Measurements from ENCODE around the gene SAP30BP.

The SAP30BP gene

DNA sequence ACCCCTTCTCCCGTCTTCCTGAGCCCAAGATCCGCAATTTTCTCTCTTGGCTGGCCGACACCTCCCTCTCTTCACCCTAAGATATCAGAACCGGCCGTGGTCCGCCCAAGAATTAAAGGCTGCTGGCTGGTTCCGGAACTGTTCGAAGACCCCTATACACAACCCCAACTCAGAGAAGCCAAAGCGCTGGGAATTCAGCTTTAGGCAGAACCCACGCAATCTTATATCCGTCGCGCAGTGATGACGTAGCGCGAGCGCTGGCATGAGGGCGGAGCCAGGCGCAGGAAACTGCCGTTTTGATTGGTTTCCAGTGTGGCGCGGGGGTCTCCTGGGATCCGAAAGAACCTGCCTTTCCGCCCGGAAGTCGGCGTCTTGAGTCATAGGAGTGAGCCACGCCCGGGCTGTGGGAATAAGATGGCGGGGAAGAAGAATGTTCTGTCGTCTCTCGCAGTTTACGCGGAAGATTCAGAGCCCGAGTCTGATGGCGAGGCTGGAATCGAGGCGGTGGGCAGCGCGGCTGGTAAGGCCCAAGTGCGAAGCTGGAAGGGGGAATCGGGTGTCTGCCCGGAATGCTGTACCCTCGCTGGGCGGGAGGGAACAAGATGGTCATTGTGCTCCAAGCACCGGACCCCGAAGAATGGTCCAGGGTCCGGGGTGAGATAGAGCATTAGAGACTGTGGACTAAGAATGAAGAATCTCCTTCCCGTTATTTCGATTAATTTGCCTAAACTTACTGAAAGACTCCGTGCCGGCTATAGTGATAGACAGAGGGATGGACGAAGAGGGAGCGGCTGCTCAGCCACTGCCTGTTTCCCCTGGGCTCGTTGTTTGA, at the start of gene SAP30BP, which contains the start of gene RECQL5:
TSS of gene SAP30BP (plus strand) at position 380 of the 832 bp plus-strand sequence. CDS start at position 415, 35 bp downstream.
TSS of gene RECQL5 (minus strand) at position 196 of the 832 bp plus-strand sequence. CDS start 597 bp downstream, outside the sequence.
- peak; percentile 96 for DNase-seq

DNA sequence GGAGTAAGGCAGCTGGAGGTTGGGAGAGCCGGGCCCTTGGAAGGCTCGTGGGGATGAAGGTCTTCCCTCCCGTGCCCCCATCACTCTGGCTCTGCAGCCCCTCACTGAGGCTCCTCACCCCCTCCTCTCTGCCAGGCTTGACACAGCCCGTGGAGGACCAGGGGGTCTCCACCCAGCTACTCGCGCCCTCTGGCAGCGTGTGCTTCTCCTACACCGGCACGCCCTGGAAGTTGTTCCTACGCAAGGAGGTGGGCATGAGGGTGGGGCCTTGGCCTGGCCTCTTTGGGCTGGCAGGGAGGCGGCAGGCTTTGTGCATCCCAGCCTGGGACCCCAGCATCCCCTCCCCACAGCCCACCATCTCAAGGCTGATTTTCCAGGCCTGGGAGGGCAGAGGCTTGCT, 49.5 kb upstream of the SAP30BP start:
- DNase-seq, result no peak

DNA sequence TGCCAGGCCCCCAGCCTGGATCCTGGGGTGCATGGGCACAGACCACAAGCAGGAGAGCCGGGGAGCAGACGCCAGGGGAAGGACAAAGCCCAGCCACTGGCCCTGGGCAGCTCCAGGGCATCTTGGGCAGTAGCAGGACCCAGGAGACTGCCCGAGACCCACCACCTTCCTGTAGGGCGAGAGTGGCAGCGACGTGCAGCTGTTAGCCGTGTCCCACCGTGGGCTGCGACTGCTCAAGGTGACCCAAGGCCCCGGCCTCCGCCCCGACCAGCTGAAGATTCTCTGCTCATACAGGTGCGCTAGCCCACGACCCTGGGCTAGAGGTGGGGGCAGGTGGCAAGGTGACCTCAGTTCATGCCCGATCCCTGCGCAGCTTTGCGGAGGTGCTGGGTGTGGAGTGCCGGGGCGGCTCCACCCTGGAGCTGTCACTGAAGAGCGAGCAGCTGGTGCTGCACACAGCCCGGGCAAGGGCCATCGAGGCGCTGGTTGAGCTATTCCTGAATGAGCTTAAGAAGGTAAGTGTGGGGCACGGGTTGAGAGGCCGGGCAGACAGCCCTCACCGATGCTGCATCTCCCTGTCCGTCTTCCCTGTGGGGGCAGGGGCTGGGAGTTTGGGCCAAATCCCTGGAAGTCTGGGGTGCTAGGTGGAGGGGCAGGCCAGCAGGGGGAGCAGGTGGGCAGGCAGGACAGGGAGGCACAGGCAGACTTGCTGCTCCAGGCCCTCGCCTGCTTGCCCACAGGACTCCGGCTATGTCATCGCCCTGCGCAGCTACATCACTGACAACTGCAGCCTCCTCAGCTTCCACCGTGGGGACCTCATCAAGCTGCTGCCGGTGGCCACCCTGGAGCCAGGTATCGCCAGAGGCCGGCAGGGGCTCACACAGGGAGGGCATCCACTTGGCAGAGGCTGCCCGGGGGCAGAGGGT, 47.4 kb upstream of the SAP30BP start:
- no peak for DNase-seq

DNA sequence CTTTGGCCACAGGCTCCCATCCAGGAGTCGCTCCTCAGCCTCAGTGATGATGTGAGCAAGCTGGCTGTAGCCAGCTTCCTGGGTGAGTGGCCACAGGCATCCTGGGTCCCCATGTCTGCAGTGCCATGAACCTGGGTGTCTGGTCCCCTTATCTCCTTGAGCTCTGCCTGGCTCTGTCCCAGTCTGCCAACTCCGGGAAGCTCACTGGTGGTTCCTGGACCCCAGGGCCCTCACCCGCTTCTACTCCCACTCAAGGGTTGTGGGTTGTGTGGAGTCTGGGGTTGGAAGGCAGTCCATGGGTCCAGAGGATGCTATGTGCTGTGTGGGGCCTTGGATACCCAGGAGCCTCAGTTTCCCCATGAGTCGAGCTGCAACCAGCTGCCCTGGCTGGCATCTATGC, 45.6 kb upstream of the SAP30BP start:
- no peak for DNase-seq

DNA sequence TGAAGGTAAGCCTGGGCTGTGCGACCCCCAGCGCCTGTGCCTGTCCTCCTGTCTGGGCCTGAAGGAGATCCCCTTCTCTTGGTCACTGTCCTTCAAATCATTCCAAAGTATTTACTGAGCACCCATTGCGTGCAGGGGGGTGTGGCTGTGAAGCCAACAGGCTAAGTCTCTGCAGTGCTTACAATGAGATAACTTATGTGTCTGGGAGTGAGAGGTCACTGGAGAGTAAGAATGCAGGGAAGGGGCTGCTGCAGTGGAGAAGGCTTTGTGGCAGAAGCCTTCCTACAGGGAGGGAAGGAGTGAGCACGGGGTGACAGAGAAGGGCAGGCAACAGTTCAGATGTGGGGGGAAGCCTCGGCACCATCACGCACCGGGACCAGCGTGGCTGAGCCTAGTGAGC, 45.1 kb upstream of the SAP30BP start:
- DNase-seq, result no peak

DNA sequence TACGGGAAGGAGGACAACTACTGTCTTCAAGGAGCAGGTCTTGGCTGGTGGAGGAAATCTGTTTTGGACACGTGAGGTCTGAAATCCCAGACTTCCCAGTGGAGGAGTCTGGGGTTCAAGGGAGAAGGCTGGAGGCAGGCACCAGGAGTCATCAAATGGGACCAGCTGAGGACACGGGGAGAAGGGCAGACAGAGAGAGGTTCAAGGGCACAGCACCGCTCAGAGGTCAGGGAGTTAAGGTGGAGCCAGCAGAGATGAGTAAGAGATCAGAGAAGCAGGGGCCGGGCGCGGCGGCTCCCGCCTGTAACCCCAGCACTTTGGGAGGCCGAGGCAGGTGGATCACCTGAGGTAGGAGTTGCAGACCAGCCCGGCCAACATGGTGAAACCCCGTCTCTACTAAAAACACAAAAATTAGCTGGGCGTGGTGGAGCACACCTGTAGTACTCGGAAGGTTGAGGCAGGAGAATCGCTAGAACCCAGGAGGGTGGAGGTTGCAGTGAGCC, 44.3 kb upstream of the SAP30BP start:
- no peak for DNase-seq

DNA sequence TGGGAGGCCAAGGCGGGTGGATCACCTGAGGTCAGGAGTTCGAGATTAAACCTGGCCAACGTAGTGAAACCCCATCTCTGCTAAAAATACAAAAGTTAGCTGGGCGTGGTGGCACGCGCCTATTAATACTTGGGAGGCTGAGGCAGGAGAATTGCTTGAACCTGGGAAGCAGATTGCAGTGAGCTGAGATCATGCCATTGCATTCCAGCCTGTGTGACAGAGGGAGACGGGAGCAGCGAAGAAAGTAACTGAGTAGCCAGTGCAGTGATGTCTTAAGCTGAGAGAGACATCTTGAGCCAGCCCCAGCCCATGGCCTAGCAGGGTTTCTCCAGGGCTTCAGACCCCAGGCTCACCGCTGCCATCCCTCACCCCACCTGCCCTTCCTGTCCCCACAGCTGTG, 43.8 kb upstream of the SAP30BP start:
- no peak for DNase-seq

DNA sequence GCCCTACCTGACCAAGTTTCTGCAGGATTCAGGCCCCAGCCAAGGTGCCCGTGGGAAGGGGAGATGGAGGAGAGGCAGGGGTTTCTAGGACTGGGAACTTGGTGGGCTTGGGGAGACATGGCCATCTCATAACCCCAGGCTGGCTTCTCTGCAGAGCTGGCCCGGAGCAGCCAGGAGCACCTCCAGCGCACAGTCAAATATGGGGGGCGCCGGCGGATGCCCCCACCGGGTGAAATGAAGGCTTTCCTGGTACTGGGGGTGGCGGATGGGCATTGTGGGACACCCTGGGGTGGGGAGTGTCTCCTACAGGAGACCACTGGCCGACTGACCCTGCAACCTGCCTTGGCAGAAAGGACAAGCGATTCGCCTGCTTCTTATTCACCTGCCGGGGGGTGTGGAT, 43.1 kb upstream of the SAP30BP start:
- no peak for DNase-seq

DNA sequence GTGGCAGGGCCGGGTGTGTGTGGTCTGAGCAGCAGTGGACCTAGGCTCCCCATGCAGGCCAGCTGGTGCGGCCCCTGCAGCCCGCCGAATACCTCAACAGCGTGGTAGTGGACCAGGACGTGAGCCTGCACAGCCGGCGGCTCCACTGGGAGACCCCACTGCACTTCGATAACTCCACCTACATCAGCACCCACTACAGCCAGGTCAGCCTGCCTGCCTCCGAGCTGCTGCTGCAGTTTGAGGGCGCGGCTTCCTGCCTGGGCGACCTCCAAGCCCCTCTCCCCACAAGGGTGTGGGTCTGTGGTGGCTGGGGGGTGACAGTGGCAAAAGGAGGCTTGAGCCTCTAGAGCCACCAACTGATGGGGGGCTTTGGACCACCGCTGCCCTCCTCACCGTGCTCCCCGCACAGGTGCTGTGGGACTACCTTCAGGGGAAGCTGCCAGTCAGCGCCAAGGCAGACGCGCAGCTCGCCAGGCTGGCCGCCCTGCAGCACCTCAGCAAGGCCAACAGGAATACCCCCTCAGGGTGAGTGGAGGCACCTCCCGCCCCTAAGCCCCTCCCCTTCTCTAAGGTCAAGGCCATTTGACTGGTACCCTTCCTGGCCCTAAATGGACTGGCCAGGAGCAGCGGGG, 42.3 kb upstream of the SAP30BP start:
- DNase-seq, result no peak

DNA sequence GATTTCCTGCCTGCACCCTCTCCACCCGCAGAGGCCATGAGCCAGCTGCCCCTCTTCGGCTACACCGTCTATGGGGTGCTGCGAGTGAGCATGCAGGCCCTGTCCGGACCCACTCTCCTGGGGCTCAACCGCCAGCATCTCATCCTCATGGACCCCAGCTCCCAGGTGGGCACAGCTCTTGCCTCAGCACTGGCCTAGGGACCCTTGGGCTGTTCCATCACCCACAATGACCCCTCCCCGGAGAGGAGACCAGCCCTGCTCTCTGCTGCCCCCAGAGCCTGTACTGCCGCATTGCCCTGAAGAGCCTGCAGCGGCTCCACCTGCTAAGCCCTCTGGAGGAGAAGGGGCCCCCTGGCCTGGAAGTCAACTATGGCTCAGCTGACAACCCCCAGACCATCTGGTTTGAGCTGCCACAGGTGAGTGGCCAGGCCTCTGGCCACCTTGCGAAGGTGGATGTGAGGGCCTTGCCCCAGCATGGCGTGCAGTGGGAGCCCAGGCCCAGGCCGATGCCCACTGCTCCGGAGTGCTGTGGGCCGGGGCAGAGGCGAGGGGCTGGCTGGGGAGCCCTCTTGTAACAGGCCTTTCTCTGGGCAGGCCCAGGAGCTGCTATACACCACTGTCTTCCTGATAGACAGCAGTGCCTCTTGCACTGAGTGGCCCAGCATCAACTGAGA, 41.2 kb upstream of the SAP30BP start:
- DNase-seq, result no peak

DNA sequence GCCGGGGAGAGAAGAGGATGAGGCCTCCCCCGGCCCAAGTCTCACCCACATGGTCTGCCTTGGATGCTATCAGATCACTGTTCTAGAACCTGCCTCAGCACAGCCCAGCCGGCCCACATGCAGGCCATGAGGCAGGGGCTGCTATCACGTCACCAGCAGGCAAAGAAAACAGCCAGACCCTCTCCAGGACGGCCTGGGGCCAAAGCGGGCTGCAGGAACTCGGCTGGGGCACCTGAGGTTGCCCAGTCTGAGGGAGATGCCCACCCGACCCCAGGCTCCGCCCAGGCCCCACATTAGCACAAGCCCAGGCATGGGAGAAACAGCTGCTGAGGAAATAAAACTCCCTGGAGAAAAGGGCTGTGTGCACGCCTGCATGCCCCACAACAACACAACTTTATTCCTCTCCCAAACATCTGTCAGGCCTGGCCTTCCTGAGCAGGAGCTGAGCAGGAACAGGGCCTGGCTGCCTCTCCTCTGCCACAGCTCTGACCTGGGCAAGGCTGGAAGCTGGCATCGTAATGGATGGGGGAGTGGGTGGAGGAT, 40.6 kb upstream of the SAP30BP start:
- DNase-seq, result no peak

DNA sequence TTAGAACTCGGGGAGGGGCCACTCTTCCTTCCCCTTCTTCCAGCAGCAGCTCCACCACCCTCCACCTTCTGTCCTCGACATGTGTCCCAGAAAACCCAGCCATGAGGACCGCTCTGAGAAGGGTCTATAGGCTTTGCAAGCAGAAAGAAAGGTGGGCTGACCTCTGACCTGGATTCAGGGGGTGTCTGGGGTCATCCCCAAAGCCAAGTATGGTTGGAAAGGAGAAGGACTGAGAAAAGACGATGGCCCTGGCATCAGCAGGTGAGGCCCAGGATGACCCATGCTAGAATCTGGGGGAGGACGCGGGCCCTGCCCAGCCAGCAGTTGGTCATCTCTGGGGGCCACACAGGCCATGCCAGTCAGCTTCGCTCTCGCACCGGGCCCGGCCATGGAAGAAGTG, 40.0 kb upstream of the SAP30BP start:
- no peak for DNase-seq

DNA sequence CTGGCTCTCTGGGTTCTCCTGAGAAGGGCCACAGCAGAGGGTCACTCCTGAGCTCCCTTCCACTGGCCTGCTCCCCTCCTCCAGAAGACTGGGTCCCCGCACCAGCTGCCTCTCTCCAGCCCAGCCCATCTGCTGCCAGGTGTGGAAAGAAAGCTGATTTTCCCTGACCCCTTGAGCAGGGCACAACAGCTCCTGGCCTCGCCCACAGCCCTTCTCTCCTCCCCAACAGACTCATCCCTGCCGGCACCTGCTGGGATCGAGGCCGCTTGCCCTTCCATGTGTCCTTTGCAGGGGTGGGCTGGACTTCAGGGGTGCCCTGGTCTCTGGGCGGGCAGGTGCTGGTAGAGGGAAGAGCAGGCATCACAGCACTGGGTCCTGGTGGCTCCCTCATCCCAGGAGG, 38.7 kb upstream of the SAP30BP start:
- no peak for DNase-seq

DNA sequence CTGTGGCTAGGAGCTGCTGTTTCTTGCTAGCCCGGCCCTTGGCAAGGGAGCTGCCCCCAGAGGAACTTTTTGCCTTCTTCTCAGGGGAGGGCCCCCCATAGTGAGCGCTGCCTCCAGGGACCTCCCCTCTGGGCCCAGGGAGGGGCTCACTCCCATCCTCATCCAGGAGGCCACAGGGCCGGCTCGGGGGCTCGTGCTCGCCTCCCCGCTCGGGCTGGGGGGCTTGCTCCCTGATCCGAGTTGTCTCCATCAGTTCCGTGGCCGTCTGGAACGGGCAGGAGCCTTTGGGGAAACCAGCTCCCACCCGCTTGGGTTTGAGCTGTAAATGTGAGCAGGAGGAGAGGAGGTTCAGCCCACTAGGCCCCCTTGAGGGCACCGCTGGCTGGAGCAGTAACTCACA, 38.0 kb upstream of the SAP30BP start:
- DNase-seq, result no peak

DNA sequence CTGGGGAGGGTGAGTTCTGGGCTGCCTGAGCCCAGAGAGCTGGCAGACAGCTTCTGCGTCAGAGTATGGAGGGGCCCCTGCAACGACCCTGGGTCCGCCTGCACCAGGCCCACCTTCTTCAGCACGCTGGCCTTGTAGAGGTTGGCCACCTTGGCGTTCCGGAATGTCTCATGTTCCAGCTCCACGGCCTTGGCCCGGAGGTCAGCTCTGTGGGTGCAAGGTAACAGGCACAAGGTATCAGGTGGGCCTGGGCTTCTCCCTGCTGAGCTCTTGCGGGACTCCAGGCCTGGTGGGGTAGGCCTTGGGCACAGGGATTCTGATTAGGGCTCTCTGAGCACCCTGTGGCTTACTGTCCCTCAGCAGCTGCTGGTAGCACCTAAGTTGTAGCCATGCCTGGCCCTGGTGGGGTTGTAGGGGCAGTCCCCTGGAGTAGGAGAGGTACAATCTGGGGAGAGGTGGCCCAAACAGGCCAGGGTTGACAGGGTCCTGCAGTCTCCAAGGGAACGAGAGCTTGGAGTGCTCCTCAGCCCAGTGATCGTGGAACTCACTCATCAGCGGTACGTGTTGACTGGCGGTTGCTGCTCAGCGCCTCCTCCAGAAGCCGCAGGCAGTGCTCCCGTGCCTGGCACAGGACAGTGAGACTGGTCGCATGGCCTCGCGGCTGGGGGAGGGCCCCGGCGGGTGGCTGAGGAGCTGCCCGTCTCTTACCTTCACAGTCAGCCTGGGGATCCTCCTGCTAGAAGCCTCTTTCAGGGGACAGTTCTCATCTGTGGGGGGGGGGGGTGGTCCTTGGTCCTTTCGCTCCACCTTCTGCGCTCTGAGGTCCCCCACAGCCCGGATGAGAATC, 36.8 kb upstream of the SAP30BP start:
- DNase-seq, result no peak

DNA sequence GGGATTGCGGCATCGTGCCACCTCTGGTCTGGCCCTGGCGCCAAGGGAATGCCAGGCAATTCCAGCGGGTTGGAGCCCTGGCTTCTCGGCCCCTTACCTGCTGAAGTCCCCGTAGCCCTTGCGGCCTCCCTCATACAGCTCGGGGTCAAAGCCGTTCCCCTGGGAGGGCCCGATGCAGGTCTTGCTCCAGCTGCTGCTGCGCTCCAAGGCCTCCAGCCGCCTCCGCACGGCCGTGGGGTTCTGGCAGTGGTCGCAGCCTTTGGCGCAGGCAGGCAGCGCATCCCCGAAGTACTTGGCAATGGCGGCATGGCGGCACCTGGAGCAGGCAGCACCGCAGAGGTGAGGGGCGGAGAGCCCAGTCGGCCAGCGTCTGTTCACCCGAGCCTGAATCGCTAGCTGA, 35.8 kb upstream of the SAP30BP start:
- no peak for DNase-seq

DNA sequence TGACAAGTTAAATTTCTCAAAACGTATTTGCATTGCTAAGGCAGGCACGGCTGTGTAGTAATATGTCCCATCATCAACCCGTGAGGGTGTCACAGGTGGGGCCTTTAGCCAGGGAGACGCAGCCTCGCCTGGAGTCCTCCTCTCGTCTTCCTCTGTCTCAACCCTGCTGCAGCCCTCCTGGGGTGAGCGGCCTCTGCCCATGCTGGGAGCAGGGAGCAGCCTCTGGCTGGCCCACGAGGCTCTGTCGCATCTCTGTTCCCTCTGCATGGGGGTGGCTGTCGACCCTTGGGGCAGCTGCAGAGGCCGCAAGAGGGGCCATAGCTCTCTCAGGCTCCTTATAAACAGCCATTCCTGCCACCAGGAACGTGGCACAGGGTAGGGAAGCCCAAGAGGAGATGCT, 34.7 kb upstream of the SAP30BP start:
- DNase-seq, result no peak

DNA sequence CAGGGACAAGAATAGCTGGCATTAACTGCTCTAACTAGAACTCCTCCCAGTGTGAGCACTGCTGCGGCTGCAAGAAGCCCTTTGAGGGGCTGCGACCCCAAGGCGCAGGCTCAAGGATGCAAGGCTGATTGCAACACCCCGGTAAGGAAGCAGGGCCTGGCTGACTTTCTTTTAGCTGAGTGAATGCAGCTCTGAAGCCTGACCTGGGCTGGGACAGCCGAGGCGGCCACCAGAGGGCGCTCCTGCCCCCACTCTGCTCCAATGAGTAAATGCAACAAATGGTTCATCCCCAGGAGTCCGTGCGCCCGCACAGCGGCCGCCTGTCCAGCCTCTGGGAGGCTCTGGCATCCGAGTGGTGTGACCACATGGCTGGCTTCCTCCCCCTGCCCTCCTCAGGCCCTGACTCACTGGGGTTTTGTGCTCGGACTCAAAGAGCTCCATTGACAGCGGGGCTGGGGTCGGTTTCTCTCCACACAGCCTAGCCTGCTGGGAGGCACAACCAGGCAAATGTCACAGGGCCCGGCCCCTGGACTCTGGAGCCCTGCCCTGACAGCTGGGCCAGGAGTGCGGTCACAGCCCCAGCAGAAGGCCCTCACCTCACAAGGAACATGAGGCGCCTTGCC, 34.2 kb upstream of the SAP30BP start, which contains the start of gene SMIM5:
TSS of gene SMIM5 (plus strand) at position 572 of the 623 bp plus-strand sequence. CDS start 6,768 bp downstream, outside the sequence.
- peak; percentile 75 for DNase-seq

DNA sequence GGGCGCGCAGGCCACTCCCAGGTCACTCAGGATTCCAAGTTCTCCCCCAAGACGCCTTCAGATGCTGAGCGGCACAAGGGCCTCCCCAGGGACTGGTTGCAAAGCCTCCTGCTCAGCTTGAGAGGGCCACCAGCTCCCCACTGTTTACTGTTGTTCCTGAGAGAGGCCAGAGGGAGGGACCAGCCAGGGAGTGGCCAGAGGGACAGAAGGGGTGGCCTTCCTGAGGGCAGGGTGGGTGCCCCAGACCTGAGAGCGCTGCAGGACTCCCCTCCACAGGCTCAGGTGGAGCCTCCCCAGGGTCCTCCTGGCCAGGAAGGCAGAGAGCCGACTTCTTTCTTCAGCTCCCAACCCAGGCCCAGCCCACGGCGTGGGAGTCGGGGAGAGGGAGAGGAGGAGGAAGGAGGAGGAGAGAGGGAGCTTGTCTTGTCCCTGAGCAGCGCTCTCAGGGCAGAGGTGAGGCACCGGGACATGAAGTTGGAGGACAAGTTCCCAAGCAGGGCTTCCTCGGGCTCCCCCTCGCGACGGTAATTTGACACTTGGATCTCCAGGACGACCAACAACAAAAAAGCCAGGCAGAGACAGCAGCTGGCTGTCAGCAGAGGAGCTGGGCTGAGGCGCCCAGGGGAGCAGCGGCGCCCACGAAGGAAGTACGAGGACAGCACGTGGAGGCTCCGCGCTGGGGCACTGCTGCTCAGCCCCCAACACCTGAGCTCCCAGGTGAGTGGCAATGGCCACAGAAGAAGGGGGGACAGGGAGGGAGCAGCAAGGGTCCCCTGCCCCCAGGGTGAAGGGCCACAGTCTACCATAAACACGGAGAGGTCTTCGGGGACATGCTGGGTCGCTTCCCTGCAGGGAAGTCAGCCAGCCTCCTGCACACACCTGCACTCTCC, 33.4 kb upstream of the SAP30BP start:
- peak; percentile 32 for DNase-seq

DNA sequence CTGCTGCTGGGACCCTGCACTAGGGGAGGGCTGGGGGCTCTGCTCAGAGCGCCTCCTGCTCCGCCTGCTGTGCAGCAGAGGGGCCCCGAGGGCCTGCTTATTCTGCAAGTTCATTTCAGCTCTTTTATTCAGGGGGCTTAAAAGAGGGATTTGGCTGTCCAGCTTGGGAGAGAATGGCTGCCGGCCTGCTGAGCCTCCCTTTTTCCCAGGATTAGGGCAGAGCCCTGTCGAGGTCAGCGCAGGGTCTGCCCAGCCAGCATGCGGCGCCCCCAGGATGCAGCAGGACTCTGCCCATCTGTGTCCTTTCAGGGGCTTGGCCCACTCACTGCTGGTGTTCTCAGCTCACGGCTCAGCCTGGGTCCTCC, 32.8 kb upstream of the SAP30BP start:
- no peak for DNase-seq

Data from activated T-cell treated with anti-CD3 and anti-CD28 coated beads for 4 hours (primary cell).